Stimulated activated CD8-positive, alpha-beta memory T cell treated with anti-CD3 and anti-CD28 coated beads, Interleukin-7, amount 100 ng/mL, for 1 hour (primary cell): ENCODE measurements around the gene SHB.
A peak's percentile ranks its signal among the peaks of the same experiment; 100 is the strongest.

Source experiments
- DNase-seq, 2 donors: peaks; one replicate each; pipeline ENCODE4 v3.0.0-alpha.2; 2020; ENCODE audit warnings: low read depth in 2 of 2

Gene SHB, protein sequence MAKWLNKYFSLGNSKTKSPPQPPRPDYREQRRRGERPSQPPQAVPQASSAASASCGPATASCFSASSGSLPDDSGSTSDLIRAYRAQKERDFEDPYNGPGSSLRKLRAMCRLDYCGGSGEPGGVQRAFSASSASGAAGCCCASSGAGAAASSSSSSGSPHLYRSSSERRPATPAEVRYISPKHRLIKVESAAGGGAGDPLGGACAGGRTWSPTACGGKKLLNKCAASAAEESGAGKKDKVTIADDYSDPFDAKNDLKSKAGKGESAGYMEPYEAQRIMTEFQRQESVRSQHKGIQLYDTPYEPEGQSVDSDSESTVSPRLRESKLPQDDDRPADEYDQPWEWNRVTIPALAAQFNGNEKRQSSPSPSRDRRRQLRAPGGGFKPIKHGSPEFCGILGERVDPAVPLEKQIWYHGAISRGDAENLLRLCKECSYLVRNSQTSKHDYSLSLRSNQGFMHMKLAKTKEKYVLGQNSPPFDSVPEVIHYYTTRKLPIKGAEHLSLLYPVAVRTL

GRCh38 chr9:38068701-38069628 lies at the start of gene SHB:
Gene SHB, minus strand, starts transcription at chr9:38069227. Its CDS starts 582 bp downstream, at chr9:38068645.
- peak; percentile 62 to 63 for DNase-seq

- no peak for DNase-seq
Measured at GRCh38 chr9:38117651-38118050, 48.6 kb upstream of the SHB start.

DNA sequence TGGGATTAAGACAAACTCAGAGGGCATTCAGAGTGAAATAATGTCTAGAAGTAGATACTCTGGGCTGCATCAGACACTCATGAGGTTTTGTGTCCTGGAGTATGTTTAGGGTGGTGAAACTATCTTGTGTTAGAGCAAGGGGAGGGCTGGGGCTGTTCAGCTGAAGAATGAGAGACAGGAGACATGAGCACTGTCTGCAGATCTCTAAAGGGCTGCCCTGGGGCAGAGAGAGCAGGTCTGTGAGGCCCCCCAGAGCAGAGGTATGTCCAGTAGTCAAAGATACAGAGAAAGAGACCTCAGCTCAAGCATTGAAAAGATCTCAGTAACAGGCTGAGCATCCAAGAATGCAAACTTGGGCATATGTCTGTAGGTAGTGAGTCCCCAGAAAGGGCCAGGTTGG lies 45.9 kb upstream of the SHB start:
- no peak for DNase-seq

DNA sequence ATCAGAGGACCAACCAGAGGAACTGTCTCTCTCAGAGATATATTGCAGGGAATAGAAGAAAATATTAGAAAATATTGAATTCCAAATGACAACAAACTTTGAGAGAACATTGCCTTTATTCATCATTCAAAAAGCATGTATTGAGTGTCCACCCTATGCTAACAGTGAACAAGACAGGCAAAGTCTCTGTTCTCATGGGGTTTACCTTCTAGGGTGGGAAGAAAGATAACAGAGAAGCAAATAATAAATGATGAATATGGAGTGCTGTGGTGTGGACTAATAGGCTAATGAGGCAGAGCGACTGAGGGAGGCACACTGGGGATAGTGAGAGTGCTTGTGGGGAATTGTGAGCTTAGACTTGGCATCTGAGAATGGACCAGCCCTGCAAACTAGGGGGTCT lies 43.4 kb upstream of the SHB start:
- DNase-seq = no peak

GRCh38 chr9:38112049-38112448 lies 43.0 kb upstream of the SHB start:
- no peak for DNase-seq

DNA sequence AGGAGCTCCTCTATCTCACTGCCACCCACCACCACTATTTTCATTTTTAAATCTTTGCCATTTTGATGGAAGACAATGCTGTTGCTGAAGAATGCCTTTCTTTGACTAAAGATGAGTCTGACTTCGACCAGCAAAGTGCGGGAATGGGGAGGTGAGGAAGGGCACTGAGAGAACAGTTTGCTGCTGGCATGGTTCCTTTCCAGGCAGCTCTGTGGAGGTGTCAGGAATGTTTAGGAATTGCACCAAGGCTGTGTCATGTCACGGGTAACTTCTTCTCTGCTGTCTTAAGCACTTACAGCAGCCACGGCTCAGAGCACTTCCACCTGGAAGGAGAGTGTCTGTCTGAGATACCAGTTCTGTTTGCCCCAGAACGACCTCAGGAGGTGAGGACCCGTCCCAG lies 41.4 kb upstream of the SHB start:
- DNase-seq = no peak

DNA sequence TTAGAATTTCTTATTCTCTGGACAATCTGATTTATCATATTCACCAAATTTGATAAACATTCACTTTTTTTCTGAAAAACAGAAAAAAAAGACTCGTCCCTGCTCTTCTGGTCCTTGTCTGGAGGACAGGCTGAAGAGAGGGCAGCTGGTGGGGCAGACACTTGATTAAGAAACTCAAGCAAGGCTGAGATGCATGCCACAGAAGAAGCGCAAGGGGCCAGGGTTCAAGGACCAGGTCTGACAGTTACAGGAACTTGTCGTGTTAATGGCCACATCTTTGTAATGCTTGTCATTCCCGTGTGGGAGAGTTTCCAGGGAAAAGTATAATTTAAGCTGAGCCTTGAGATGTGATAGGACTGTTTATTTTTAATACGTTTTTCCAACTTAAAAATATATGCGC lies 40.6 kb upstream of the SHB start:
- DNase-seq = no peak

DNA sequence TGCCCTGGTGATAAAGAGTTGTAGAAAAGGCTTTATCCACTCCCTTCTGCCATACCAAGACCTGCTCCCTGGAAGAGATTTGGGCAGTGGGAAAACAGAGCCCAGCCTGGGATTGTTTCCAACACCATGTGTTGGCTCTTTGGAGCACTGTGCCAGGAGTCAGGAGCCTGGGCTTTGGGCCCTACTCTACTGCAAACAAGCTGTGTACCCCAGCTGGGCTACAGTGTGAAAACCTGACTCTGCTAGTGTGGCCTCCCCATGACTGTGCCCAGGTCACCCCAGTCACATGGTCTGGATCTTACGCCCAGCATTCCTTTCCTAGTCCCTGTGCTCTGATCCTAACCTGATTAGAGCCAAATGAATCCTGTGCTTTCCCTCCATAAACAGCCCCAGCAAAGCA lies 39.3 kb upstream of the SHB start:
- no peak for DNase-seq

DNA sequence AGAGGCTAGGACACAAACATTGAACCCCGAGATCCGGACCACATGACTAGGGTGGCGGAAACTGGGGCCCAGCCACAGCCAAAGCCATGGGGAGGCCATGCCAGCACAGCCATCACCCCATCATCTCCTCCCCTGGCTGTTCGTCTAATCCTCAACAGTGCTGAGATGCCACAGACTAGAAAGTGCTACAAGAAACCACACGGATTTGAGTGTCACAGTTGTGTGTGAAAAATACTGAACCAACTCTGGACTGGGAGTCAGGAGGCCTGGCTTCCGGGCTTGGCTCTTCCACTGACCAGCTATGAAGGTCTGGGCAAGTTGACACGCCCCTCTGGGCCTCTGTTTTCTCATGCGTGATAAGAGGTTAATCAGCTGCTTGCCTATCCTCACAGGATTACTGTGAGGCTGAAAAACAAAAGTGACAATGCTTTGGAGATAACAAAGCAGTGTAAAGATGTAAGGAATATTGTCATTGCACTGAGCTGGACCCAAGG lies 38.8 kb upstream of the SHB start:
- no peak for DNase-seq

DNA sequence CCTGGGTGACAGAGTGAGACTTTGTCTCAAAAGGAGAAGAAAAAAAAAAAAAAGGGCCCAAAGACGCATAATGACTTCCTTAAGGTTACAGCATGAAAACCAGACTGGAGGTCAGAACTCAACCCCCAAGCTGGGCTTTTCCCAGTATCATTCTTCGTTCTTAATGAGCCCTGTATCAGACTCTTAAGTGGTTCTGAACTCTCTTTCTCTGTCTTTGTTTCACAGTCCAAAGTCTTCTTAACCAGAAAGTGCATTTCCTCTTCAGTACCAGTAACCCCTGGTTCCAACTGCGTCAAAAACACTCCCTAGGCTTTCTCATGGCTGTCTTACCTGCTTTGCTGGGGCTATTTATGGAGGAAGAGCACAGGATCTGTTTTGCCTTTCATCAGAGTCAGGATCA lies 38.4 kb upstream of the SHB start:
- no peak for DNase-seq

DNA sequence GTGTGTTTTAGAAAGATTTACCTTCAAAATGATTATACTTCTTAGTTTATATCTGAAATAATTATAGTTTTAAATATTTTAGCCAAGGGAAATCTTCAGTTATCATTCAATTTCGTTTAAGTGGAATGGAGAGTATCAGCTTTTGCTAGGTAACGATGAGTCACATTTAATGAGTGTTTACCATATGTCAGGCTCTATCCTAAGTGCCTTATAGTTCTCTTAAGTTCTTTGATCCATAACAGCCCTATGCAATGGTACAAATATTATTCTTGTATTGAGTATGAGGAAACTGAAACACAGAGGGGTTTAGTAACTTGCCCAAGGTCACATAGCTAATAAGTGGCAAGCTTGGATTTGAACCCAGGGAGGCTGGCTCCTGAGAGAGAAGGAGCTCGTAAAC lies 37.5 kb upstream of the SHB start:
- DNase-seq = no peak

GRCh38 chr9:38103340-38103739 lies 34.3 kb upstream of the SHB start:
- DNase-seq = no peak

GRCh38 chr9:38101423-38101822 lies 32.4 kb upstream of the SHB start:
- no peak for DNase-seq

DNA sequence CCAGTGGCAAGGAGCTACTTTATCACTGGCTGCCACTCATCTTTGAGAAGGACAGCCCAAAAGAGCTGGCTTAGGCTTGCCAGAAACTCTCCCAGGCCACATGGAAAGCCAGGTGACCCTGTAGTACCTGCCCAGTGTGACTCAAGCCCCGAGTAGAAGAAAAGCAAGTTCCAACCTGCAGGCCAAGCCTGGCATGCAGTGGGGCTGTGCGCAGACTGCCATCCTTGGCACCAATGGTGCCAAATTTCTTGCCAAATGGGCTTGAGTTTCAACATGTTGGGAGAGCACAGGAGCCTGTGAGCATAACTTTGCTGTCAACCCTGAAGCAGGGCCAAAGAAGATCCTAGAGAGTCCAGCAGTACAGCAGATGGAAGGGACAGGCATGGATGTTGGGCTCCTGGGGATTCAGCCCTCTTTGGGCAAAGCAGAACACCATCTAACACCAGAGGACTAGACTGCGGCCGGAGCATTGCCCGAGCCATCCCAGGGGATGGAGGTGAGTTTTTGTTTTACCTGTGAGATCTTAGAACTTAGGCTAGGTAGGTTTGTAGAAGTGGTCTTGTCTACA lies 27.3 kb upstream of the SHB start:
- DNase-seq = no peak

- no peak for DNase-seq
Measured at GRCh38 chr9:38094165-38094564, 25.1 kb upstream of the SHB start.

GRCh38 chr9:38092656-38093055 lies 23.6 kb upstream of the SHB start:
- no peak for DNase-seq

DNA sequence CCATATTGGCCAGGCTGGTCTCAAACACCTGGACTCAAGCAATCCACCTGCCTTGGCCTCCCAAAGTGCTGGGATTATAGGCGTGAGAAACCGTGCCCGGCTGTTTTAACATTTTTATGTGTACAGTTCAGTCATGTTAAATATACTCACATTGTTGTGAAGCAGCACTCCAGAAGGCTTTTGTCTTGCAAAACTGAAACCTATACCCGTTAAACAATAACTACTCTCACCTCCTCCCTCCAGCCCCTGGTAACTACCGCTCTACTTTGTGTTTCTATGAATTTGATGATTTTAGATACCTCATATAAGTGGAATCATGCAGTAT lies 23.1 kb upstream of the SHB start:
- DNase-seq = no peak

DNA sequence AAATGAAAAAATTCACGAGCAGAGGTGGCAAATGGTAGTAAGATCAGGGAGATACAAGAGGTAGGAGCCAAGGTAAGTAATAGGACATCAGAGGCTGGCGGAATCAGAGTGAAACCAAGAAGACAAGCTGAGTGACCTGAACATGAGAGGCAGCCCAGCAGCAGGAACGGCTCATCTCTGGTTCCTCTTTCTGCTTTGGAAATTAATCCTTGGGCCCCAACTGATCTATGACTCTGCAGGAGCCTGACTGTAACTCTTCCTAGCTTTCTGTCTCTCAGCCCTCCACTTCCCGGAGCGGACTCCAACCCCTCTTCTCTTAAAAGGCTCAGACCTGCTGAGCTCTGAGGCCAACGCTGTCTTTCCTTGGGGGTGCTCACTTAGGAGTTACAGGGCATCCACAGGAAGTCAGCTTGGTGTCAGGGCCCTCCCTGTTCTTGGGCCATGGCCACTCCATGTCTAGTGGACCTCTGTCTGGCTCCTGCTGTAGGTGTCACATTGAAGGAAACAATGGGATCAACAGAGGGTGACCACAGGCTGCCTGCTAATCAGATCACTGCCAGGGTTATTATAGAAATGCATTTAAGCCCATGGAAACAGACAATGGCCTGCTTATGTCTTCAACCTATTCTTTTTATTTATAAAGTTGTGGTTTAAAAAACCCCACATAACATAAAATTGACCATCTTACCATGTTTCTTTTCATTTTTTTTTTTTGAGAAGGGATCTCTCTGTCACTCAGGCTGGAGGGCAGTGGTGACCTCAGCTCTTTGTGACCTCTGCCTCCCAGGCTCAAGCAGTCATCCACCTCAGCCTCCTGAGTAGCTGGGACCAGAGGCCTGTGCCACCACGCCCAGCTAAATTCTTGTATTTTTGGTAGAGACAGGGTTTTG lies 22.5 kb upstream of the SHB start:
- no peak for DNase-seq

DNA sequence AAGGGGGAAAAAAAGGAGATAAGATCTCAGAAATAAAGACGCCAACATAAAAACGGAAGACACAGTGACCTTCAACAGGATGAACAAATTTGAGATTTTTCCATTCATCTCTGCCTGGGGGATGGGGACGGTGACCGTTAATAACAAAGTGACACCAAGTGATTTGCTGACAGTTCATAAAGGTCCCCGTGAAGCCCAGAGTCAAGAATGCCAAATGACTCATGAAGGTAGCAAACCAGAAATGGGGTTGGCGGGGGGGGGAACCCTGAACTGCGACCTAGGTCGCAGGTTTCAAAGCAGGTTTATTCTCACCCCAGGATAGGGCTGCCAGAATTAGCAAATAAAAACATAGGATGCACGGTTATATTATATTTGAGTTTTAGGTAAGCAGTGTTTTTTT lies 21.1 kb upstream of the SHB start:
- DNase-seq = no peak

DNA sequence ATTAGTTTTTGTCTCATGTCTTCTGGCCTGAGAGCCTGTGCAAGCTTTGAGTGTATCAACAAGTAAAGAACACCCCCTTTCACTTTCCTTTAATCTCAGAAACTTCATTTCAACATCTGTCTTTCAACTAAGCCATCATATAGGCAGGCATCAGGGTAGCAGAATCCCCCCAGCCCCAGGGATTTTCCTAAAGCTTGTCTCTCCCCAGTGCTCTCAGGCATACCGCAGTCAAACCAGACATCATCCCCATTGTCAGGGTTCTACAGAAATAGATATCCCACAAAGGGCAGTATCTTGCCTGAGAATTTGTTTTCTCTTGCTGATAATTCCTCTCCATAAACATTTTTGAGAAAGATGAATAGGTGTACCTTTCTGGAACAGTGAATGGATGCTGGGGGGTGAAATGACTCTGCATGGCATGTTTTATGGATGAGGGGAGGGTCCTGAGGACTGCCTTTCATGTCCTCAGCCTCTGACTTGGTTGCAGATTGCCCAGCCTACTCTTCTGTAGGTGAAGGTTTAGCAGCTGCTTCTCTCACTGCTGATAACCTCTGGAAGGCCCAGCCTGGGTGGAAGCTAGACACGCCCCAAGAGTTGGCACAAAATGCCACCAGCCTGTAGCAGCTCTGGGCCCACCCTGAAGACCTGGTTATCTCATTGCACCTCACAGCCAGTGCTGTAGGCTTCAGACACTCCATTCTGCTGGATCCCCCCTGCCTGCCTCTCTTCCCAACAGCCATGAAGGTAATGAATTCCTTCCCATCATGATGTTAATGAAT lies 20.5 kb upstream of the SHB start:
- no peak for DNase-seq
